Right lung (tissue), 5 donors: Measurements from ENCODE around the gene CD55. TPM values are rescaled to one million over a fixed set of nuclear protein-coding genes. Genes with fewer than 3 reads are reported as not detected.
A peak's percentile ranks its signal among the peaks of the same experiment; 100 is the strongest.

ENCODE experiments used
- DNase-seq, 2 donors: peaks; one replicate each; pipeline ENCODE4 v3.0.0-alpha.2; 2013
- polyA plus RNA-seq, 5 donors: library from polyadenylated mRNA; unstranded; fragments of 120-200 nt; gene quantifications; one replicate each; pipeline versions ENCODE4 v1.2.1 to v1.2.3, GENCODE V29; 2013; ENCODE audit warnings: inconsistent platforms in 1 of 5, low replicate concordance in 1 of 5; ENCODE audit not compliant: insufficient read length in 5 of 5, insufficient read depth in 1 of 5

The CD55 gene
- polyA plus RNA-seq, 5 donors = 49.4 to 96.5 (median 63.6) TPM

DNA sequence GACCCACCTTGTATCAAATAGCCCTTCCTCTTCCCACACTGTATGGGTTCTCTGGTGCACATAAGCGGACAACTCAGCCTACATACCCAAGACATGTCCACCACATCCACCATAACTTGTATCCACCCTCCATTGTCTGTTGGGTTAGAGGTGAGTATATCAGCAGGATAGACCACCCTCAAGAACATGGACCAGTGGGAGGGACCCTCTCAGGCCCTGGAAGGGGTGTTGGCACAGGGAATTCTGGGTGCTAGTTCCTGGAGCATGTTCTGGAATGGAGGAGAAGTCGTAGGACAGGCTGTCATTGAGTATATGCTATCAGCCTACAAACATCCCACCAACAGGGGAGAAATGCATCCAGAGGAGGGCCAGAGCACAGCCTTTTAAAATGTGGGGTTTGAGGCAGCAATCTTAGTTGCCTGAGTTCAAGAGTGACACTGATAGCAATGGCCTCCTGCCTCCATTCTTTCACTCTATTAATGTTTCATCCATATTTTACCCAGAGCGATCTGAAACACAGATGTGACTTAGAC, 7.5 kb downstream of the CD55 start:
- DNase-seq = no peak

- no peak for DNase-seq
Observed at GRCh38 chr1:207329469-207329868, 8.0 kb downstream of the CD55 start.

DNA sequence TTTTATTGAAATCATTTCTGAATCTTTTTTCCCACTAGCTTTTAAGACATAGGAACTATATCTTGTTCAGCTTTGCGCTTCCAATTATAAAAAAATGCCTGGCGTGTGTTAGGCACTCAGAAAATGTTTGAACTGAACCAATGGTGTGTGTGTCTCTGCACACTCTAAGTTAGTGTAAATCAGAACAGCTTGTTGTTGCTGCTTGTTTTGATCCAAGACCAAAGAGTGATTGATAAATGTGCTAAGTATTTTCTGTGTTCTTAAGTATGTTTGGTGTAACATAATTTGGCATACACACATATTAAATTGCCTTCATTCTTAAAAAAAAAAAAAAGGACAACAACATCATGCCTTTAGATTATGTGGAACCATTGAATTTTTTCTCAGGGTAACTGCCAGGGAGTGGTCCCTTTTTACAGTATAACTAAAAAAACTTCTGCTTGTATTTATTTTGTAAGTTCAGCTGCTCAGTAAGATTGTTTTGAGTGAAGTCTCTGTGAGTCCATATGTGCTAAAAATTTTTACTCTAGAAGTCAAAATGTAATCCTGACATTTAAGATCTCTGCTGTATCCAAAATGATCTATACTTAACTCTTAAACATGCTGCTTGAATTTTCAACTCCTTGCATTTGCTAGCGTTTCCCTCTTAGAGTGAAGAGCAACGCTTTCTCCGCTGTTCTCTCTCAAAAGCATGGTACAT, 8.7 kb downstream of the CD55 start:
- DNase-seq = no peak

GRCh38 chr1:207331354-207332313, 10.2 kb downstream of the CD55 start:
- DNase-seq = no peak

DNA sequence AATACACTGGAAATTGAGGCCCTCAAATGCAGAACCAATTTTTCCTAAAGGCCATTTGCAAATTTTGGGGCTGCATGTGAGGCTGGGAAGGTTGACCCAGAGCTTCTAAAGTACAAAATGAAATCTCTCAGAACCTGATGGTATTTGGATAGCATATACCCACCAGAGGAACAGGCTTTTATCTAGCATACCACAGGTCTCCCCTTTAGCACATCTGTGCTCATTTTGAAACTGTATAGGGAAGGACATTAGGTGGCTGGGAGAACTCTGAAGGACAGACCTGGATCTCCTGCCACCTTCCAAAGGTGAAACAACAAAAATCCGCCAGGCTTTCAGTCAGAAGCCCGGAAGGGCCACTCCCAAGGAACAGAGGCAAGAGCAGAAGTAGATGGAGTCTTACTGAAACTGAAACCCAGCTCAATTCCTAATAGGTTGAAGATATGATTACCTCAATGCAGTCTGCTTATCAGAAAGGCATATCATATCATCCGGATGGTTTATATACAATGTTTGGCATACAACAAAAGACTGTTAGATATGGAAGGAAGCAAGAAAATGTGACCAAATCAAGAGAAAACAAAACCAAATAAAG, 11.6 kb downstream of the CD55 start:
- DNase-seq = no peak

DNA sequence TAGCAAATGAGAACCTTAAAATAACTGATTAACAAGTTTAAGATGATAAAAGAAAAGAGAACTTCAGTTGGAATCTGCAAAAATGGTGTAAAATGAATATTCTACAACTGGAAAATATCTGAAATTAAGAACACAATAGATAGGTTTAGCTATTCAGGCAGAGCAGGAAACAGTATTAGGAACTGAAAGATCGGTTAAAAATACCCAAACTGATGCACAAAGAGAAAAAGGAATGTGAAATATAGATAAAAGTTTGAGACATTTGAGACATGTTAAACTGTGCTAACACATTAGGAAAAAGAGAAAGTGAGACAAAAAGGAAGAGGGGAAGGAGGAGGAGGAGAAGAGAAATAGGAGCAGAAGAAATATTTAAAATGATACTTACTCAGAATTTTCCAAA, 12.1 kb downstream of the CD55 start:
- no peak for DNase-seq

- DNase-seq = no peak
Observed at GRCh38 chr1:207334337-207334736, 12.9 kb downstream of the CD55 start.

GRCh38 chr1:207335138-207335537, 13.7 kb downstream of the CD55 start:
- no peak for DNase-seq

DNA sequence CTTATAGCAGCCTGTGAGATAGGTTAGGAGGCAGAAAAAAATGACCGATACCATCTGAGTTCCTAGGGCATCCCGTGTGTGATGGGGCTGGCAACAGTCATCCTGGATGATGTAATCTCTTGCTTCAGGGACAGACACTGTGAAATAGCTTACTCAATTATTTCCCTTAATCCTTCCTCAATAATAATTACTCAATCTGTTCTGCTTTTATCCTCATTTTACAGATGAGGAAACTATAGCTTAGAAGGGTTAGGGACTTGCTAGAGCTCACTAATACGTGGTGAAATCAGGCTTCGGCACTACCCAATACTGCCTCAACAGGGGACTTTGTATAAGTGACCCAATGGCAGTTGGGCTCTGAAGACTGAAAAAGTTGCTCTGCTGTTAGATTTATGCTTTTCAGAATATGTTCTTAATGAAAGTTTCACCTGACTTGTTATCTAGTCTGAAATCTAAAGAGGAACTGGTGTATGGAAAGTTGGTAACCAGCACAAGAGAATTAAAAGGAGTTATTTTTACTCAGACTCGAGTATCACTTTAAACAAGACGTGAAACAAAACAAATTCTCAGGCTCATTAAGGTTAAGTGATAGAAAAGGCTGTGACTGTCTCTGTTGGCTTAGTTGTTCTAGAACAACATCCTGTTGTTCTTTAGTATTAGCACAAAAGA, 14.4 kb downstream of the CD55 start:
- DNase-seq = no peak

GRCh38 chr1:207336559-207337467, 15.3 kb downstream of the CD55 start:
- peak; percentile 12 to 15 for DNase-seq

DNA sequence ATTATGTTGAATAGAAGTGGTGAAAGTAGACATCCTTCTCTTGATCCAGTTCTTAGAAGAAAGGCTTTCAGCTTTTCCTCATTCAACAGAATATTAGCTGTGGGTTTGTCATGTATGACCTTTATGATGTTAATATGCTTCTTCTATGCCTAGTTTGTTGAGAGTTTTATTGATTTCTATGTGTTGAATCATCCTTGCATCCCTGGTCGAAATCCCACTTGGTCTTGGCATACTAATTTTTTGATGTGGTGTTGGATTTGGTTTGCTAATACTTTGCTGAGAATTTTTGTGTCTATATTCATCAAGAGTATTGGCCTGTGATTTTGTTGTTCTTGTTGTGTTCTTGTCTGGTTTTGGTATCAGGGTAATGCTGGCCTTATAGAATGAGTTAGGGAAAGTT, 20.9 kb downstream of the CD55 start:
- DNase-seq = no peak

DNA sequence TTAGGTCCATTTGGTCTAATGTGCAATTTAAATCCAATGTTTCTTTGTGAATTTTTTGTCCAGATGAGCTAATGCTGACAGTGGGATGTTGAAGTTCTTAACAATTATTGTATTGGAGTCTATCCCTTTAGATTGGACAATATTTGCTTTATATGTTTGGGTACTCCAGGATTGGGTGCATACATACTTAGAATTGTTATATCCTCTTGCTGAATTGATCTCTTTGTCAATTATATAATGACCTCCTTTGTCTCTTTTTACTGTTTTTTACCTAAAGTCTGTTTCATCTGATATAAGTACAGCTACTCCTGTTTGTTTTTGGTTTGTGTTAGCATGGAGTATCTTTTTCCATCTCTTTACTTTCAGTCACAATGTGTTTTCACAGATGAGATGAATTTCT, 22.2 kb downstream of the CD55 start:
- DNase-seq = no peak

DNA sequence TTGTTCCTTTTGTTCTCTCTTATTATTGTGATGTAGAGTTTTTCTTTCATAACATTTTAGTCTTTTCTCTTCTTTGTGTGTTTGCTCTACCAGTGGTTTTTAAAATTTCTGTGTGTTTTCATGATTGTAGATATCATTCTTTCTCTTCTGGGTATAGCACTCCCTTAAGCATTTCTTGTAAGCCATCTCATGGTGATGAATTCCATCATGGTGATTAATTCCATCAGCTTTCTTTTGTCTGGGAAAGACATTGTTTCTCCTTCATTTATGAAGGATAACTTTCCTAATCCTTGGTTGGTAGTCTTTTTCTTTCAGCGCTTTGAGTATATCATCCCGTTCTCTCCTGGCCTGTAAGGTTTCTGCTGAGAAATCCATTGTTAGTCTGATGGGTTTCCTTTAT, 22.7 kb downstream of the CD55 start:
- no peak for DNase-seq

GRCh38 chr1:207345644-207346477, 24.4 kb downstream of the CD55 start:
- DNase-seq = no peak

DNA sequence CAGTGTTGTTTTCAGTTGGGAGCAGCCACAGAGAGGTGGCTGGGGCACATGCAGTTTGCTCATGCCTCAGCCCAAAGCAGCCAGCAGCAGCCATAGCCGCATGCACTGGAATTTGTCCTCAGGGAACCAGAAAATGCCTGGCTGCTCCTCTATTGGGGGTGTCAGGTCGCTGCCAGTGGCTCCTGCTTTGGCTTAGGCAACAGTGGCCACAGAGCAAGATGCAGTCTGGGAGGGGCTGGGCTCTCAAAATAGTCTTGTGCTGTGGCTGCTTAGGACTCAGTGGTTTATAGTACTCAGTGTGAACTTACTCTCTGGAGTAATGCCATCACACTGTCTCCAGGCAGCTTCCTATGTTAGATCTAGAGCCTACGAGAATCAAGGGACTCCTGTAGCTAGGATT, 25.0 kb downstream of the CD55 start:
- DNase-seq = no peak

GRCh38 chr1:207349979-207350378, 28.5 kb downstream of the CD55 start:
- no peak for DNase-seq

DNA sequence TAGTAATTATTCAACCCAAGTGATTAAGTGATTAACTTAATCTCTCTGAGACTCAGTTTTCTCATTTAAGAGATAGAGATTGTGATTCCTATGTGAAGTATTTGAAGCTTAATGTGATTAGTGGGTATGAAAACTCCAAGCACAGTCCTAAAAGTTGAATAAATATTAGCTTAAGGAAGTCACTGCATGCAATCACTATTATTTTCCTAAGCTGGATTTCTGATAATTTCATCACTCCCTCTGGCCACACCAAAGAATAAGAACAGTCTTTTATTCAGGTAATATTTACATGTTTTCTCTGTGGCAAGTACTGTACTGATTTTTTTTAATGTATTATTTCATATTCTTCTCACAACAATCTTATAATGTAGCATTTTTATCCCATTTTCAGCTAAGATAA, 31.1 kb downstream of the CD55 start:
- DNase-seq = no peak

DNA sequence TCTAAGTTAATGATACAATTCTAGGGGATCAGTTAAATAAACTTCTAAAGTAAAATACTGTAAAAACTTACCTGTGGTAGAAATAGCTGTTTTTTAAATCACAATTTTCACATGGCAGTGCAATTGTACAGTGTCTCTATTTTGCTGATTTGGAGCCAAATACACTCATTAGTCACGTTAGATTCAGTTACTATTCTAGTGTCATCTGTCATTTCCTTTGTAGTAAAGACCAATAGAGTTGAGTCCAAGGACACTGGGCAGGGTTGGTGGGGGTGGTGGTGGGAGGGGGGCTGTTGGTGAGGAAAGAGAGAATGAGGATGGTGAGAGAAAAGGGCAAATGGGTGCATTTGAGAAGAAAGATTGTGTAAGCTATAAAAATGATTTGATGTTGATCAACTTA, 33.6 kb downstream of the CD55 start:
- no peak for DNase-seq

DNA sequence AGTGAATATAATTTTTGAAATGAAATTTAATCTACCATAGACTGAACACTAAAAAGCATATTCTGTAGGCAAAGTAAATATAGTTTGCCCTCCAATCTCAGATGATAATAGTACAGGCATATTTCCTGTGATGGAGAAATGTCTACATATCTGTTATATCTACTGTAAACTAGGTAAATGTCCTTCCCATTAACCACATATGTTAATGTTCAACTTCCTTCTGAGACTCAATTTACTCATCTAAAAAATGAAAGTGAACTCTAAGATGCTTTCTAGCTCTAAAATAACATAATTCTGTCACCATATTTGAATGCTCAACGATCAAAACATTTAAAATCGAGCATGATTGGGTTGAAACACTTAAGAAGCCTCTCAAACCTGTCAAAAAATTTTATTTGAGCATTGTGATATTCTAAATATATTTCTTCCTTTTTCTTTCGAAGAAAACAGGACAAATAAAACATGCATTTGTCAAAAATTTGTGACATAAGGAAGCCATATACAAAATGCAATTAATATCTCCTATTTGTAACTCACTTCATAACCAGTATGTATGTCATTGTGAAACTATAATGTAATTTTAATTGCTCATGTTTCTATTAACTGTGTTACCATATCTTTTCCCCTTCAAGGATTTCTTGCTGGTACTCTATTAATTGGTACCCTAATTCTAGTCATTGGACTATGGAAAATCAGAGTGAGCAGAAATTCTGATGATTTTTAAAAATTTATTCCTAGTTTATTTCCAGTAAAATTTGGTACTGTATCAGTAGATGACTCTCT, 34.2 kb downstream of the CD55 start:
- DNase-seq = no peak
